Glomerular visceral epithelial cell (primary cell): Measurements from ENCODE around the gene GRIK4.
"Not testable (repeated sequence)": the region's sequence is repeated elsewhere in the genome, so short reads cannot be mapped to it uniquely, and the experiment has no call there.

ENCODE experiments used
- DNase-seq: peaks from one replicate; pipeline ENCODE4 v3.0.0-alpha.2; 2016; ENCODE audit errors: extremely low spot score

Gene GRIK4

GRCh38 chr11:120605469-120605868, 93.9 kb downstream of the GRIK4 start:
- no peak for DNase-seq

- DNase-seq: no peak
Measured at GRCh38 chr11:120606211-120607010, 94.9 kb downstream of the GRIK4 start.

GRCh38 chr11:120608061-120608460, 96.5 kb downstream of the GRIK4 start:
- DNase-seq: no peak

- no peak for DNase-seq
Measured at GRCh38 chr11:120608760-120609211, 97.2 kb downstream of the GRIK4 start.

- no peak for DNase-seq
Measured at GRCh38 chr11:120610111-120610510, 98.6 kb downstream of the GRIK4 start.

- DNase-seq: no peak
Measured at GRCh38 chr11:120611581-120611980, 100.0 kb downstream of the GRIK4 start.

- DNase-seq: peak; percentile 25
Measured at GRCh38 chr11:120612513-120613263, 101.1 kb downstream of the GRIK4 start.

GRCh38 chr11:120613264-120614226, 102.0 kb downstream of the GRIK4 start:
- no peak for DNase-seq

GRCh38 chr11:120615391-120615790, 103.8 kb downstream of the GRIK4 start:
- DNase-seq: no peak

- no peak for DNase-seq
Measured at GRCh38 chr11:120618399-120618798, 106.9 kb downstream of the GRIK4 start.

- no peak for DNase-seq
Measured at GRCh38 chr11:120622189-120622875, 110.8 kb downstream of the GRIK4 start.

GRCh38 chr11:120624992-120625391, 113.4 kb downstream of the GRIK4 start:
- not testable (repeated sequence) for DNase-seq

- no peak for DNase-seq
Measured at GRCh38 chr11:120625565-120625964, 114.0 kb downstream of the GRIK4 start.

GRCh38 chr11:120626791-120627190, 115.2 kb downstream of the GRIK4 start:
- no peak for DNase-seq

- DNase-seq: no peak
Measured at GRCh38 chr11:120627327-120628163, 116.0 kb downstream of the GRIK4 start.

- DNase-seq: no peak
Measured at GRCh38 chr11:120629407-120630080, 118.0 kb downstream of the GRIK4 start.

GRCh38 chr11:120630122-120630521, 118.6 kb downstream of the GRIK4 start:
- DNase-seq: no peak

- no peak for DNase-seq
Measured at GRCh38 chr11:120632579-120632978, 121.0 kb downstream of the GRIK4 start.

- no peak for DNase-seq
Measured at GRCh38 chr11:120633616-120634393, 122.3 kb downstream of the GRIK4 start.
